HepG2 (cell line): Measurements from ENCODE around the gene ZMYND19.

ENCODE experiments used
- KDM4B ChIP-seq: sonication (generic); formaldehyde crosslinking; IDR thresholded peaks from 2 replicates; pipeline ENCODE4 v1.4.0; 2020; ENCODE audit warnings: missing genetic modification reagents
- TARDBP ChIP-seq: sonication (generic); formaldehyde crosslinking; IDR thresholded peaks from 2 replicates; pipeline ENCODE4 v1.8.0; 2022; ENCODE audit warnings: mild to moderate bottlenecking, missing genetic modification reagents

GRCh38 chr9:137558127-137558526, 32.2 kb downstream of the ZMYND19 start:
- TF ChIP-seq KDM4B (CRISPR knock-in tag) = no peak
- no peak for TF ChIP-seq TARDBP (CRISPR knock-in tag)
